Uterus (tissue), 2 donors: Measurements from ENCODE around the gene METTL2A.
"Not testable (repeated sequence)": the region's sequence is repeated elsewhere in the genome, so short reads cannot be mapped to it uniquely, and the experiment has no call there.

Experiments used
- CTCF ChIP-seq, 4 experiments: fragments of 200-600 bp in 2 of 4; fragments of 450-650 bp in 2 of 4; sonication (generic) in 2 of 4; IDR thresholded peaks; one replicate each; pipeline ENCODE4 v1.5.1; 2016 to 2019; ENCODE audit warnings: antibody characterized with exemption in 4 of 4, mild to moderate bottlenecking in 2 of 4, moderate library complexity in 1 of 4
- POLR2A ChIP-seq, 2 donors: fragments of 450-650 bp; IDR thresholded peaks; one replicate each; pipeline ENCODE4 v1.6.1; 2016; ENCODE audit warnings: antibody characterized with exemption in 2 of 2, mild to moderate bottlenecking in 1 of 2, moderate library complexity in 1 of 2

GRCh38 chr17:62473030-62473982 lies 49.6 kb downstream of the METTL2A start:
- not testable (repeated sequence) for TF ChIP-seq CTCF, POLR2A (IDR thresholded peaks at IDR 0.05)
